Measurements from ENCODE around the gene FEM1B. TPM values are rescaled to one million over a fixed set of nuclear protein-coding genes. Genes with fewer than 3 reads are reported as not detected.

FEM1B gene
- total and polyA plus RNA-seq, 2 of the 8 experiments (the other 6 are each of a cell fraction or from before 2014, with no cell fraction given): 36.1 to 83.8 TPM

GRCh38 chr15:68274201-68274848, 3.2 kb upstream of the FEM1B start:
- peaks cover 16% of the 10 kb centered on the region for H3K23me2 ChIP-seq (ENCODE audit: low read depth, low read length)
- H2BK12ac ChIP-seq (ENCODE audit: low read depth, low read length): no peak overlapping the region
- H3K27ac ChIP-seq (ENCODE audit: low read depth, low read length): no peak overlapping the region
- H4K20me1 ChIP-seq (replicated peaks in 1 of 2; ENCODE audit: control insufficient read depth in 1 of 2, insufficient read depth in 2 of 2, low read length in 2 of 2): peaks cover 9 to 11% of the 10 kb centered on the region in 2 experiments
- WGBS, 2 experiments (ENCODE audit: extremely low coverage in 1 of 2, insufficient coverage in 1 of 2, insufficient read length in 1 of 2, insufficient replicate concordance in 2 of 2, low coverage in 1 of 2, low lambda C conversion rate in 2 of 2, missing lambda C conversion rate in 1 of 2): 92% methylated on average over 5 of the region's 5 CpGs; no CpG with 5 or more reads in 1 of the 2 experiments
- H3K36me3 ChIP-seq (ENCODE audit: control insufficient read depth in 2 of 4, insufficient read depth in 4 of 4, low read length in 3 of 4): no peaks in the 10 kb centered on the region
- peaks cover 7 to 21% (median 14%) of the 10 kb centered on the region in 4 experiments for H3K4me1 ChIP-seq (replicated peaks in 1 of 4; ENCODE audit: control insufficient read depth in 3 of 4, insufficient read depth in 4 of 4, low read length in 3 of 4)
- no peak overlapping the region for H3K4me2 ChIP-seq (ENCODE audit: insufficient read depth in 1 of 2, low read depth in 2 of 2, low read length in 2 of 2)
- H3K4me3 ChIP-seq (ENCODE audit: extremely low read depth in 1 of 4, insufficient read depth in 2 of 4, low read depth in 3 of 4, low read length in 4 of 4): no peak overlapping the region
- H2AFZ ChIP-seq (ENCODE audit: low read length): no peak overlapping the region
- H3K9me3 ChIP-seq (ENCODE audit: insufficient read depth in 2 of 2, low read depth in 1 of 2, low read length in 1 of 2): no peaks in the 10 kb centered on the region
- H2BK20ac ChIP-seq (ENCODE audit: low read length): no peak overlapping the region
- no peak overlapping the region; the same call in 1 of the 2 replicates for H2BK15ac ChIP-seq (ENCODE audit: low read length)
- H4K5ac ChIP-seq (ENCODE audit: insufficient read length, low read depth, low read length): no peak overlapping the region
- H3K14ac ChIP-seq (ENCODE audit: insufficient read length): no peak overlapping the region
- H3K79me1 ChIP-seq (ENCODE audit: low read depth, low read length): no peaks in the 10 kb centered on the region; the same call in 1 of the 2 replicates
- no peak overlapping the region for H4K8ac ChIP-seq (ENCODE audit: extremely low read depth, insufficient read depth, low read length)
- H3K4ac ChIP-seq (replicated peaks; ENCODE audit: insufficient read length, low read depth, low read length): no peak overlapping the region
- H2BK120ac ChIP-seq (replicated peaks; ENCODE audit: low read depth, low read length): no peak overlapping the region
- H2BK5ac ChIP-seq (ENCODE audit: low read depth, low read length): no peak overlapping the region
- FAIRE-seq: no peak
- no peak overlapping the region for H3K9ac ChIP-seq (replicated peaks in 1 of 4; ENCODE audit: extremely low read depth in 1 of 4, low read depth in 3 of 4, low read length in 3 of 4)
- no peak overlapping the region for H3K56ac ChIP-seq (replicated peaks; ENCODE audit: insufficient read length, low read depth, low read length)
- H3K79me2 ChIP-seq (ENCODE audit: control insufficient read depth in 1 of 2, insufficient read depth in 2 of 2, low read length in 2 of 2): peaks cover 6 to 11% of the 10 kb centered on the region in 2 experiments
- no peak for DNase-seq (ENCODE audit: low read depth in 1 of 2, low spot score in 2 of 2)
- CTCF ChIA-PET (ENCODE audit: partially characterized antibody): interaction anchor here (0.9 to 10.1 kb wide), 2 partner anchors 20 to 32 kb away, joined by 4 to 72 read pairs; no protein-coding TSS in a partner anchor
- no peak overlapping the region for H4K91ac ChIP-seq (replicated peaks; ENCODE audit: insufficient read length, low read length)
- no peak overlapping the region for H2AK5ac ChIP-seq (ENCODE audit: low read depth, low read length)
- H3K23ac ChIP-seq (ENCODE audit: insufficient read length): no peak overlapping the region
- POLR2A ChIA-PET (ENCODE audit: partially characterized antibody): interaction anchor here (1.3 to 5.5 kb wide), 3 partner anchors 10 to 17 kb away, joined by 3 to 50 read pairs (median 32); no protein-coding TSS in a partner anchor
- no peaks in the 10 kb centered on the region for H3K27me3 ChIP-seq (replicated peaks in 1 of 4; ENCODE audit: control insufficient read depth in 3 of 4, extremely low read depth in 1 of 4, insufficient read depth in 3 of 4, low read length in 3 of 4)
- H3K18ac ChIP-seq (ENCODE audit: extremely low read depth, low read length): no peak overlapping the region
- no peak for TF ChIP-seq GABPA (IDR thresholded peaks at IDR 0.05; ENCODE audit: borderline replicate concordance, insufficient read depth, low read length)
- no peak for TF ChIP-seq TAF1 (IDR thresholded peaks at IDR 0.05; ENCODE audit: low read depth, low read length)
- no peak for TF ChIP-seq RXRA (IDR thresholded peaks at IDR 0.05; ENCODE audit: insufficient read depth, low read depth, low read length)
- TF ChIP-seq E2F6 (IDR thresholded peaks at IDR 0.05): no peak
- no peak for TF ChIP-seq MAFK (IDR thresholded peaks at IDR 0.05; ENCODE audit: low read depth, low read length)
- no peak for TF ChIP-seq KDM1A (IDR thresholded peaks at IDR 0.05; ENCODE audit: borderline replicate concordance, low read length)
- no peak for TF ChIP-seq YY1 (IDR thresholded peaks at IDR 0.05; ENCODE audit: low read depth, low read length)
- TF ChIP-seq ZNF274 (IDR thresholded peaks at IDR 0.05; ENCODE audit: borderline replicate concordance, extremely low read depth, low read length): no peak
- TF ChIP-seq BRCA1 (IDR thresholded peaks at IDR 0.05; ENCODE audit: low read depth, low read length): no peak
- no peak for TF ChIP-seq JUN (IDR thresholded peaks at IDR 0.05; ENCODE audit: low read depth, low read length)
- no peak for TF ChIP-seq SIRT6 (IDR thresholded peaks at IDR 0.05; ENCODE audit: low read length)
- TF ChIP-seq POLR2A (IDR thresholded peaks at IDR 0.05; ENCODE audit: control extremely low read depth in 1 of 2, low read depth in 2 of 2, low read length in 2 of 2): no peak
- TF ChIP-seq SRF (IDR thresholded peaks at IDR 0.05; ENCODE audit: low read depth, low read length): no peak
- TF ChIP-seq SUZ12 (IDR thresholded peaks at IDR 0.05; ENCODE audit: low read length): no peak

All from H1 (cell line).